NCI-H2227 (cell line): ENCODE results near the gene PLEKHA8.
"Not testable (repeated sequence)": the region's sequence is repeated elsewhere in the genome, so short reads cannot be mapped to it uniquely, and the experiment has no call there.

Experiments
- DNase-seq: peaks from one replicate; lab custom pipeline; 2025; ENCODE audit not compliant: unreplicated experiment; lab: John Stamatoyannopoulos, UW

The PLEKHA8 gene

DNA sequence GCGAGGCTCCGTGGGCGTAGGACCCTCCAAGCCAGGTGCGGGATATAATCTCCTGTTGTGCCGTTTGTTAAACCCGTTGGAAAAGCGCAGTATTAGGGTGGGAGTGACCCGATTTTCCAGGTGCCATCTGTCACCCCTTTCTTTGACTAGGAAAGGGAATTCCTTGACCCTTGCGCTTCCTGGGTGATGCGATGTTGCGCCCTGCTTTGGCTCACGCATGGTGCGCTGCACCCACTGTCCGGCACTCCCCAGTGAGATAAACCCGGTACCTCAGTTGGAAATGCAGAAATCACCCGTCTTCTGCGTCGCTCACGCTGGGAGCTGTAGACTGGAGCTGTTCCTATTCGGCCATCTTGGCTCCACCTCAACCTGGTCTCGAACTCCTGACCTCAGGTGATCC lies 70.4 kb downstream of the PLEKHA8 start:
- DNase-seq: not testable (repeated sequence)

GRCh38 chr7:30102281-30102680 lies 74.1 kb downstream of the PLEKHA8 start:
- no peak for DNase-seq

GRCh38 chr7:30104157-30104556 lies 75.9 kb downstream of the PLEKHA8 start:
- DNase-seq: no peak

DNA sequence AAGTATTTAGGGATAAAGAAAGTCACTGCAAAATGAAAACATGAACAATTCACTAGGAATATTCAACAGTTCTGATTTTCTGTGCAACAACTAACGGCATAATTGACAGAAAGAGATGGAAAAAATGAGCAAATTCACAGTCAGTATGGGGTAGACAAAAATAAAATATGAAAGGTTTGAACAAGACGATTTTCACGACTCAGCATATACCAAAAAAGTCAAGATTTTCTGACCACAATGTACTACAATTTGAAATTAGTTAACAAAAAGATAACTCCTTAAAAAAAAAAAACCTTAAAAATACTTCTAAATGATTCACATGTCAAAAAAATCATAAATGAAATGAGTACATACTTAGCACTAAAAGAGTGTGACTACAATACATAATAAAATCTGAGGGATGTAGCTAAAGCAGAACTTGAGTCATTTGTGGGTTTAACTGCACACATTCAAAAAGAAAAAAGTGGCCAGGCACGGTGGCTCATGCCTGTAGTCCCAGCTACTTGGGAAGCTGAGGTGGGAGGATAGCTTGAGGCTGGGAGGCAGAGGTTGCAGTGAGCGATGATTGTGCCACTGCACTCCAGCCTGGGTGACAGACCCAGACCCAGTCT lies 84.0 kb downstream of the PLEKHA8 start:
- DNase-seq: no peak

DNA sequence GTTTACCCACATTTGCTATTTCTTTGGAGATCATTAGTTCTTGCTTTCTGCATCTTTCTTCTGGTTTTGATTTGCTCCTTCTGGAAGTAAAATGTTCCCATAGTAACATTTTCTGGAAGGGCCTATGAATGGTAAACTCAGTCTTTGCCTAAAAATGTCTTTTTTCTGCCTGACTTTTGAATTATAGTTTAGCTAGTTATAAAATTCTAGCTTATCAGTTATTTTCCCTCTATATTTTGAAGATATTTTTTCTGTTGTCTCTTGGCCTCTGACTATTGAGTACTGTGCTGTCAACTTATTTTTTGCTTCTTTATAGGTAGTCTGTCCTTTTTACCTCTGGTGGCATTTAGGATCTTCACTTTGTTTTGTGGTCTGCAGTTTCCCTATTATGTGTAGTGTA lies 84.9 kb downstream of the PLEKHA8 start:
- DNase-seq: no peak

- no peak for DNase-seq
Observed at GRCh38 chr7:30114536-30115238, 86.5 kb downstream of the PLEKHA8 start.

GRCh38 chr7:30115709-30116297 lies 87.6 kb downstream of the PLEKHA8 start:
- no peak for DNase-seq

- peak; percentile 66 for DNase-seq
Observed at GRCh38 chr7:30116771-30117170, 88.6 kb downstream of the PLEKHA8 start.

DNA sequence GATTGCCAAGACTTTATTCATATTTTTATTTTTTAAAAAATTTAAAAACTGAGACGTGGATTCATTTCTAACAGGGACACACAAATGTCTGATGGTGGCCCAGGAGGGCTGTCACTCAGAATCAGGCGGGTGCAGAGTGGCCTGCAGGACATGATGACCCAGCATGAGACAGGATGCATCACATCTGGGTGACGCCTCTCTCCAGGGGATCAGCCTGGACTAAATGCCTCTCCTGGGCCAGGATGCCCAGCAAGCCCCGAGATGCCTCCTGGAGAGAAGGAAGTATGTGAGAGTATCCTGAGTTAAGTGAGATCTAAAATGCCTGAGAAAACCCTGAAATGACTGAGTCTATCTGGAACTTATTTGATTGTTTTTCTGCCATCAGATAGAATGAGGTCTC lies 89.7 kb downstream of the PLEKHA8 start:
- DNase-seq: no peak

DNA sequence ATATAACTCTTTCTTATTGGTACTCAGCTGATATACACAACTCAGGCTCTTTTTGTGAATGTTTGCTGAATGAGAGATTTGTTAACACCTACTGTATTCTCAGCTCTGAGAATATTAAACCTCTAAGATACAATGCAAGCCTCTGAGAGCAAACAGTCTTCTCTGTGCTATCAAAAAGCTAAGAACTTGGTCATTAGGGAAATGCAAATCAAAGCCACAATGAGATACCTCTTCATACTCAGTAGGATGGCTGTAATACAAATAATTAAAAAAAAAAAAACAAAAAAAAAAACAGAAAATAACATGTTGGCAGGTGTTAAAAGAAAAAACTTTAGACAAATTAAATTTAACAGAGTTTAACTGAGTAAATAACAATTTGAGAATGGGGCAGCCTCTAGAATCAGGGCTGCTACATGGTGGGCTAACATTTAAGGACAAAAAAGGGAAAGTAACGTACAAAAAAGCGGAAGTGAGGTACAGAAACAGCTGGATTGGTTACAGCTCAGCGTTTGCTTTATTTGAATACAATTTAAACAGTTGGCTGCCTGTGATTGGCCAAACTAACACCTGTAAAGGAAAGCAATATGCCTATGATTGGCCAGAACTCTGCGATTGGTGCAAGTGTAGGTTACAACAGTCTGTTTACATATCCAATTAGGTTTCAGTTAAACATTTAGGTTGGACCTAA lies 91.8 kb downstream of the PLEKHA8 start:
- DNase-seq: no peak

- no peak for DNase-seq
Observed at GRCh38 chr7:30133736-30134610, 105.8 kb downstream of the PLEKHA8 start.

GRCh38 chr7:30134611-30135300 lies 106.5 kb downstream of the PLEKHA8 start, which contains the start of gene MTURN:
TSS of gene MTURN (plus strand) at chr7:30134986. CDS start at chr7:30135137, 151 bp downstream.
- DNase-seq: peak; percentile 92

- DNase-seq: peak; percentile 74
Observed at GRCh38 chr7:30135301-30136116, 107.3 kb downstream of the PLEKHA8 start.

DNA sequence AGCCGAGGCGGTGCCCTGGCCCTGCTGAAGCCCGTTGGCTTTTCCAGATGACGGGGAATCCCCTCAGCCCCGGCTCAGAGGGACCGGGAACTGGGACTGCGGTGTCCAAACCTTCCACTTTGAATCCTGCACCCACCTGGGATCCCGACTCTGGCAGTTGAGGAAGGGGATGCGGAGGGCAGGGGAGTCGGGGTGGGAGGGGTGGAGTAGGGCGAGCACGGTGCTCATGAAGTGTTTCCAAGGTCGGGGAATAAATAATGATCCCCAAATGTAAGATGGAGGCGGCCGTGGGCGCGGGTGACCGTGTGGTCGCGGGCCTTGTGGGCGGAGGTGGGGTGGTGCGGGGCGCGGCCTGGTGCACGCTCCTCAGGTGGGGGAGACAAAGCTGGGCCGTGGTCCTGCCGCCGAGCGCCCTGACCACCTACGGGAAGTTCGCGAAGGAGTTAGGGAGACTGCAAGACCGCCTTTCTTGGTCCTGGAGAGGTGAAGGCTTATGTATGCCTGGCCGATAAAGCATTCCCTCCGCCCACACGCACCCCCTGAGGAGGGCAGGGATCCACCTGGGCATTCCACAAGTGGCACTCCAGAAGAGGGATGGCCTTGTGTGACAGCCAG lies 108.0 kb downstream of the PLEKHA8 start:
- peak; percentile 46 for DNase-seq

GRCh38 chr7:30136743-30137485 lies 108.7 kb downstream of the PLEKHA8 start:
- no peak for DNase-seq

GRCh38 chr7:30139836-30140384 lies 111.7 kb downstream of the PLEKHA8 start:
- DNase-seq: peak; percentile 8

- DNase-seq: no peak
Observed at GRCh38 chr7:30140456-30140855, 112.2 kb downstream of the PLEKHA8 start.

DNA sequence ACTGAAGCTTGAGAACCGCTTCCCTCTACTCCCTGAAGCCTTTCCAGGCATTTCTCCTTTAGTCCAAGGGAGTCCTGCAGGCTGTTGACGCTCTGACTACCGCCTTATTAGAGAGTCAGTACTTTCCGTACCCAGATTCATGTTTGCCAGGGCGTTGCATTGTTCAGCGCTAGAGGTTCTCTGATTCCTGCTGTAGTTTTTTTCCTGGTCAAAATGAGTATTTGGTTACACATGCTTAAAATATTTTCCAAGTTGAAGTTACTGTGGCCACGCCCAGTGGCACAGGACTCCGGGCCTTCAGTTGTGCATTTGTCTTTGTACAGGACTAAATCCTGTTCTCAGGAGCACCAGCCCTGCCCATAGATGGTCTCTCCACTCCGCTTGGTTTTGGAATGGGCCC lies 114.5 kb downstream of the PLEKHA8 start:
- no peak for DNase-seq
